Stimulated activated effector memory CD8-positive, alpha-beta T cell treated with anti-CD3 and anti-CD28 coated beads, Interleukin-12 subunit alpha, Interleukin-12 subunit beta, amount 100 ng/mL, for 72 hours (primary cell): ENCODE measurements around the gene STT3B.

ENCODE experiments used
- ATAC-seq: fragments of 150-1000 bp; cut with Tn5 transposase; 2 replicates; pipeline ENCODE4 v1.10.0; 2021
- DNase-seq, 2 donors: peaks; one replicate each; pipeline ENCODE4 v3.0.0; 2021 to 2022; ENCODE audit warnings: low spot score in 2 of 2
- H3K27ac Mint-ChIP-seq: one replicate; pipeline ENCODE4 v1.8.0; 2022; ENCODE audit warnings: mild to moderate bottlenecking, mixed read lengths
- H3K36me3 Mint-ChIP-seq: one replicate; pipeline ENCODE4 v1.8.0; 2022; ENCODE audit warnings: mild to moderate bottlenecking, mixed read lengths
- H3K4me1 Mint-ChIP-seq: one replicate; pipeline ENCODE4 v1.8.0; 2022; ENCODE audit warnings: mixed read lengths
- H3K4me3 Mint-ChIP-seq: one replicate; pipeline ENCODE4 v1.8.0; 2022; ENCODE audit warnings: mild to moderate bottlenecking, mixed read lengths
- H3K9me3 Mint-ChIP-seq: one replicate; pipeline ENCODE4 v1.8.0; 2022; ENCODE audit warnings: mixed read lengths

The STT3B gene

DNA sequence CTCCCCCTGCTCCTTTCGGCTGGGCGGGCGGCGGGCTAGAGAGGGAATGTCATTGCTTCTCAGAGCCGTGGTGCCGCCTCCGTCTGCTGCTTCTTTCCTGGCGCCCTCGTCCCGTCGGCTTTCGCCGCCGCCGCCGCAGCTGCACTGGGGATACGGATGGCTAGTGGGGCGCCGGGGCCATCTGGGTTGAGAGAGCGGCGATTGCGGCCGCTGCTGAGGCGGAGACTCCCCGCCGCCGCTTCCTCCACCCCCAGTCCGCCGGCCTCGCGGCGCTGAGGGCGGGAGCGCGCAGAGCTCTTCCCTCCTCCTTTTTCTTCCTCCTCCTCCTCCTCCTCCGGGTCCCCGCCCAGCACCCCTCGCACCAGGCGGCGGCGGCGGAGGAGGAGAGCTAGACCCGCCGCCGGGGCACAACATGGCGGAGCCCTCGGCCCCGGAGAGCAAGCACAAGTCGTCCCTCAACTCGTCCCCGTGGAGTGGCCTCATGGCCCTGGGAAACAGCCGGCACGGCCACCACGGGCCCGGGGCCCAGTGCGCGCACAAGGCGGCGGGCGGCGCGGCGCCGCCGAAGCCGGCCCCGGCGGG lies at the start of gene STT3B:
STT3B (plus strand) TSS at position 339 of the 582 bp plus-strand sequence; CDS start at position 413, 74 bp downstream.
- Mint-ChIP-seq H3K27ac (peak within 1 kb of the TSS; percentile 99), H3K36me3 (peaks cover 21% of the 10 kb centered on the region), H3K4me1 (peaks cover 16% of the 10 kb centered on the region), H3K4me3 (no peak within 1 kb of the TSS), H3K9me3 (no peaks in the 10 kb centered on the region)
- ATAC-seq: peak; percentile 71
- no peak for DNase-seq

GRCh38 chr3:31483776-31484175 lies 48.9 kb upstream of the STT3B start:
- ATAC-seq: no peak
- Mint-ChIP-seq H3K4me1 (no peaks in the 10 kb centered on the region), H3K4me3 (no peak overlapping the region), H3K9me3 (no peaks in the 10 kb centered on the region), H3K27ac (no peak overlapping the region), H3K36me3 (no peaks in the 10 kb centered on the region)
- no peak for DNase-seq

DNA sequence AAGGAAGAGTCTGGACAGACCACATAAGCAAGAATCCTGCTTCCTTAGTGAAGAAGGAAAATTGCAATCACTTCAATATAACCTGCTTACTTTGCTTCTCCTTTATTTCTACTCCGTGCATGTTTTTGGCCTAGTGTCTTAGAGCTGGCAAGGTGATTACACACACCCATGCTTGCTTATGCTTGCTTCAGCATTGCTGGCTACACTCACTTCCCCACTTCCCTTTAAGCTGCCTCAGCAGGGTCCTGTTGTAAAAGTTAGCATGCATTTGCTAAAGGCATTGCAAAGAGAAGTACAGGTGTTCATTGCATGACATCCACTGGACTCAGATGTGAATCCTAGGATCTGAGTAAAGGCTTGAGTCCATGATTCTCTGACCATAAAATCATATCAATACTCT lies 47.5 kb upstream of the STT3B start:
- Mint-ChIP-seq H3K27ac (no peak overlapping the region), H3K4me3 (no peak overlapping the region), H3K36me3 (no peaks in the 10 kb centered on the region), H3K9me3 (peaks cover 4% of the 10 kb centered on the region), H3K4me1 (no peaks in the 10 kb centered on the region)
- DNase-seq (no peak), ATAC-seq (no peak)

GRCh38 chr3:31486865-31487533 lies 45.7 kb upstream of the STT3B start:
- Mint-ChIP-seq H3K4me1 (no peaks in the 10 kb centered on the region), H3K27ac (no peak overlapping the region), H3K36me3 (no peaks in the 10 kb centered on the region), H3K9me3 (peaks cover 7% of the 10 kb centered on the region), H3K4me3 (no peak overlapping the region)
- DNase-seq (no peak), ATAC-seq (no peak)

GRCh38 chr3:31488475-31489017 lies 44.2 kb upstream of the STT3B start:
- ATAC-seq (no peak), DNase-seq (no peak)
- H3K4me3 Mint-ChIP-seq: no peak overlapping the region
- H3K36me3 Mint-ChIP-seq: no peaks in the 10 kb centered on the region
- H3K9me3 Mint-ChIP-seq: peaks cover 11% of the 10 kb centered on the region
- no peaks in the 10 kb centered on the region for H3K4me1 Mint-ChIP-seq
- no peak overlapping the region for H3K27ac Mint-ChIP-seq

DNA sequence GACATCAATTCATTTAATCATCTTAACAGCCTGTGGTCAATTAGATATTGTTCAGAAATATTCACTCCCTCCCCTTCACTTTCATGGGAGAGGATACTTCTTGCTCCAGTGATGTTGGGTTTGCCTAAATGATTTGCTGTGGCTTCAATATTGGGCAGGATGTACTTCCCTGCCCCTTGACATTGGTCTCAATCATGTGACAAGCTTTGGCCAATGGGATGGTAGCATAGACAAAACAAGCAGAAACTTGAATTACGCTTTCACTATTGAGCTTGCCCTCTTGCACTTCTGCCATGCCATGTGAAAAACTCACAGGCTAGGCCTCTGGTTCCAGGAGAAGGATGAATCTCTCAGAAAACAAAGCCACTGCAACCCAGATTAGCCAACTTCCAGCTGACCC lies 42.2 kb upstream of the STT3B start:
- DNase-seq: no peak

GRCh38 chr3:31491660-31492059 lies 41.1 kb upstream of the STT3B start:
- ATAC-seq (no peak), DNase-seq (no peak)
- H3K36me3 Mint-ChIP-seq: no peaks in the 10 kb centered on the region
- no peaks in the 10 kb centered on the region for H3K4me1 Mint-ChIP-seq
- H3K27ac Mint-ChIP-seq: no peak overlapping the region
- H3K9me3 Mint-ChIP-seq: peaks cover 11% of the 10 kb centered on the region
- no peak overlapping the region for H3K4me3 Mint-ChIP-seq

More for the DNA sequence above, 42.2 kb upstream of the STT3B start:
- ATAC-seq: no peak
- no peak overlapping the region for H3K27ac Mint-ChIP-seq
- H3K4me3 Mint-ChIP-seq: no peak overlapping the region
- no peaks in the 10 kb centered on the region for H3K4me1 Mint-ChIP-seq
- peaks cover 11% of the 10 kb centered on the region for H3K9me3 Mint-ChIP-seq
- no peaks in the 10 kb centered on the region for H3K36me3 Mint-ChIP-seq

DNA sequence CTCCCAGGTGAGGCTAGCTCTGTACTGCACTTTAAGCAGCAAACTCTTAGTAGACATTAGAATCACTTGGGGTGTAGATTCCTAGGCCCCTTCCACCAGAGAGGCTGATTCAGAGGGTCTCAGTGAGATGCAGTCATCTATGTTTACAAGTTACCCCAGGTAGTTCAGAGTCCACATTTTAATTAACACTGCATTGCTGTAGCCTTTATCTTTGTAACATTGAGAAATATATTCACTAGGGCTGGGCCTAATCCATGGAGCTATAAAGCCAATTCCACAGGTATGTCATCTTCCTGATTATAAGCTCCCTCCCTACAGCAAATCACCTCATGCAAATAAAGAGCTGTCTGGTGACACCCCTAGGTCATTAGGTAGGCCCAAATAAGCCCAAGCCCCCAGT lies 39.6 kb upstream of the STT3B start:
- Mint-ChIP-seq H3K36me3 (no peaks in the 10 kb centered on the region), H3K9me3 (peaks cover 11% of the 10 kb centered on the region), H3K4me3 (no peak overlapping the region), H3K4me1 (no peaks in the 10 kb centered on the region), H3K27ac (no peak overlapping the region)
- DNase-seq: no peak
- ATAC-seq: no peak

DNA sequence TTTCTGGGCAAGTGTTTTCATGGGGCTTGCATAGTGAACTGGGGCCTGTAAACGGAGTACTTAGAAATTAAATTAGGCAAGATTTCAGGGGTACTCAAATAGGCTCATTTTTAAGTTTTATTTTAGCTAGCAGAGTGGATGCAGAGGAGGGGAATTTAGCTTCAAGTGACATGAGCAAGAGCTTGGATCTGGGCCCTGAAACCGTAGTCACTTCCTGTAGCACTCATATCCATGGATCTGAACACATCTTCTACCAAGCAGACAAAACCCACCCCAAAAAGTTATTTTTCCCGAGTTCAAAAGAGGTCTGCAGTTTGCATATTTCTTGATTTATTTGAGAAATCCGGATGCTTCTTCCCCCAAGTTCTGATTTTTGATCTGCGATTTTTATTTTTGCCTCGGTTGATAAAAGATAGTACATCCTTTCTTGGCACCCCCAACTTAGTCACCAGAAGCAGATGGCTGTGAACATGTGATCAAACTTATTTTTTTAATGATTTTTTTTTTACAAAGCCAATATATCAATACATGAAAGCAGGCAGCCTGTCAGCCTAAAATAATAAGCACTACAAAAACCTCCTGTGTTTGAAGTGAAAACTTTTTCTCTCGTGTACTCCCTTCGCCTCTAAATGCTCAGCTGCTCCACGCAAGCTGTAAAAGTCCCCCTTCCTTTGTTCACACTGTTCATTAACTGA lies 36.6 kb upstream of the STT3B start:
- Mint-ChIP-seq H3K4me3 (no peak overlapping the region), H3K4me1 (no peaks in the 10 kb centered on the region)

DNA sequence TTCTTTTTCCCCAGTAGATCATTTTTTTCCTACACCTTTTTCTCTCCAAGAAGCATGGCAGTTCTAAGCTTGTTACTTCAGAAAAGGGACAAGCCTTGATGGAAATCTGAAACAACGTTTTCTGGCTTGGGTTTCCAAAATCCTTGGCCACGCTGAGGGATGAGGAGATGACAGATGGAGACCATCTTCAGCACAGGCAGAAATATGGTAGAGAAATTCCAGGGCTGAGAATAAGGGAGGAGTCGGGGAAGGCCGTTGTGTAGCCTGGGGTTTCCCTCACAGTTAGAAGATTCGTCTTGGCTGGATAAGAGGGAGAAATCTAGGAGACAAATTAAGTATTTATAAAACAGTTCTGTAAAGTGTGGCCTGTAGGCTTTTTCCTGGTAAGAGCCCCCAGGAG lies 33.9 kb upstream of the STT3B start:
- DNase-seq (no peak), ATAC-seq (no peak)
- peaks cover 15% of the 10 kb centered on the region for H3K4me1 Mint-ChIP-seq
- H3K9me3 Mint-ChIP-seq: no peaks in the 10 kb centered on the region
- H3K27ac Mint-ChIP-seq: no peak overlapping the region
- H3K4me3 Mint-ChIP-seq: no peak overlapping the region
- H3K36me3 Mint-ChIP-seq: no peaks in the 10 kb centered on the region

More for the DNA sequence above, 36.6 kb upstream of the STT3B start:
- H3K9me3 Mint-ChIP-seq: peaks cover 4% of the 10 kb centered on the region
- no peak overlapping the region for H3K27ac Mint-ChIP-seq
- no peak for DNase-seq
- no peak for ATAC-seq
- no peaks in the 10 kb centered on the region for H3K36me3 Mint-ChIP-seq

DNA sequence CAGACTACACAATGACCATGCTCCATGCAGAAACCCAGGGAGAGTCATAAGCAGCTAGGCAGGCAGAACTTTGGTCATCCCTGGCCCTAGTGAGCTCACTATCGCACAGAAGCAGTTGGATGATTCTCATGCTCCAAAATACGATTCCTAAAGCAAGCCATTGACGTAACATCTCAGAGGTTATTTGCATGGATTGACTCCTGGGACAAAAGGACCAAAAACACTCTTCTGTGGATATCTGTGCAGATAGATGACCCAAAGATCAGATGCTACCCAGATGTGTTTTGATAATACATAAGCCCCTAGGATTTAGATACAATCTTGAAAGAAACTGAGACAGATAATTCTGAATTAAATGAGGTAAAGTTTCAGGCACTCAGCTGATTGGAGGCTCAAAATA lies 33.4 kb upstream of the STT3B start:
- ATAC-seq: no peak
- H3K36me3 Mint-ChIP-seq: no peaks in the 10 kb centered on the region
- no peaks in the 10 kb centered on the region for H3K9me3 Mint-ChIP-seq
- H3K4me1 Mint-ChIP-seq: peaks cover 15% of the 10 kb centered on the region
- no peak overlapping the region for H3K27ac Mint-ChIP-seq
- no peak overlapping the region for H3K4me3 Mint-ChIP-seq
- DNase-seq: no peak

GRCh38 chr3:31502803-31503221 lies 29.9 kb upstream of the STT3B start:
- ATAC-seq: peak; percentile 67
- no peaks in the 10 kb centered on the region for H3K36me3 Mint-ChIP-seq
- no peaks in the 10 kb centered on the region for H3K9me3 Mint-ChIP-seq
- no peak overlapping the region for H3K4me3 Mint-ChIP-seq
- no peak for DNase-seq
- no peak overlapping the region for H3K27ac Mint-ChIP-seq
- H3K4me1 Mint-ChIP-seq: peaks cover 28% of the 10 kb centered on the region

DNA sequence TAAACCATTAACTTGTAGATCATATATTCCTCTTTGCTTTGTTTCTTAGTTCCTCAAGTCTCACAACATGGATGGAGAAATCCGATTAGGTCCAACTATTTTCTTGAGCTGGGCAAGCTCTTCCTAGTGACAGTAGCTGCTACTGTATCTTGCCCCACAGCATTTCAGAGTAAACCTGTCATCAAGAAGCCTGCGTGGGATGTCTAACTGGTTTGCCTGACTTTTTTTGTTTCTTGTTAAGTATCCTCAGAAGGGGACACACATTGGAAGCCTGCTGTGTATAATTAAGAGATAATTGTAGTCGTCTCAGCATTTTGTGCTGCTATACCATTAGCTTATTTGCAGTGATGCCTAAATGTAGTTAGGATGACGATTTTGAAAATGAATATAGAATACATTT lies 29.3 kb upstream of the STT3B start:
- Mint-ChIP-seq H3K27ac (no peak overlapping the region), H3K36me3 (no peaks in the 10 kb centered on the region), H3K4me1 (peaks cover 31% of the 10 kb centered on the region), H3K4me3 (no peak overlapping the region), H3K9me3 (no peaks in the 10 kb centered on the region)
- DNase-seq (no peak), ATAC-seq (no peak)

DNA sequence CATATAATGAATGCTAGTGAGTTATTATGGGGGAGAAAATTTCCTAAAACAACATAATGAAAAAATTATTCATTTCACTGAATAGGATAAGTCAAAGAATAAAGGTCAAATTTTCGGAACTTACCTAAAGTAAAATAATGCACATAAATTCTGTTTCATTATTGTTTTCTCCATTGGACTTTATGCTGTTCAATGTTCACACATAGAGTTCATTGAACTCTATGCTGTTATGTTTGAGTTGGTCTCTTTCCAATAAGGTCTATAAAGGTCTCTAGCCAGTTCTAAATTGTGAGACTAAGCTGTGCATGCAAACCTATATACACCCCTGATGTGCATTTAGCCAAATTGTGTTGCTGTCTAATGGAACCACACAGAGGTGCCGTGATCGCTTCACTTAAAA lies 28.5 kb upstream of the STT3B start:
- peaks cover 38% of the 10 kb centered on the region for H3K4me1 Mint-ChIP-seq
- ATAC-seq (no peak), DNase-seq (no peak)
- no peaks in the 10 kb centered on the region for H3K36me3 Mint-ChIP-seq
- no peaks in the 10 kb centered on the region for H3K9me3 Mint-ChIP-seq
- H3K27ac Mint-ChIP-seq: no peak overlapping the region
- no peak overlapping the region for H3K4me3 Mint-ChIP-seq

DNA sequence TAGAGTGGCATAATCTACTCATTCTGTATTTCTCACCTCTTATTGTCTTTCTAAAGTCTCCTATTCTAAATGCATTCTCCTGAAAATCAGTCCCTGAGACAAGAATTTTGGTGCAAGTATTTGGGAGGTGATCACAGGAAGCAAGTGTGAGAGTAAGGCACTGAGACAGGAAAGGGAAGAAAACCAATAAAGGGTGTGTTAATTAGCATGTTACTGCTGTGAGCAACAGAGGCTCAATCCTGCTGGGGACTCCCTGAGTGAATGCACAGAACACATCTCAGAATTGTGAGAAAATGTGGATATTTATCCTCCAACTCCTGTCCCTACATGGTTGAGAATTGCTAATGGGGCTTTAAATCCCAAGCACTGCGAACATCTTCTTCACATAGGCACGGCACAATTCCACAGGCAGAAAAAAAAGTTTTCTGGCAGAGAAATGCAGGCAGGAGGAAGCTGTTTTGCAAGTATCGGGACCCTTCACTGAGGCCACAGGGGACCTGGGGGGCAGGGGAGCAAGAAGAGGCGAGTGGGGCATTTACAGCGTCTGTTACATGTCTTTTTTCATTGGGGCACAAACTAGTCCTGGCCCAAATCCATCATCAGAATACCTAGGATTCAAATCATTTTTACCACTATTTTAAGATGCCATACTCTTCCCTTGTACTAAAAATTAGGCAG lies 27.2 kb upstream of the STT3B start:
- Mint-ChIP-seq H3K4me1 (peaks cover 44% of the 10 kb centered on the region), H3K4me3 (no peak overlapping the region)

More for the DNA sequence above, 27.2 kb upstream of the STT3B start:
- ATAC-seq (no peak), DNase-seq (no peak)
- no peak overlapping the region for H3K27ac Mint-ChIP-seq
- no peaks in the 10 kb centered on the region for H3K36me3 Mint-ChIP-seq
- H3K9me3 Mint-ChIP-seq: no peaks in the 10 kb centered on the region
